ENCODE measurements around the gene RAC3.

Gene RAC3

GRCh38 chr17:82013772-82014321 is 17.6 kb upstream of the RAC3 start:
- DNase-seq, result no peak

GRCh38 chr17:82014432-82014831 is 17.0 kb upstream of the RAC3 start:
- DNase-seq, result no peak

GRCh38 chr17:82014971-82015310 is 16.5 kb upstream of the RAC3 start:
- no peak for DNase-seq

- no peak for DNase-seq
Measured at GRCh38 chr17:82015311-82015971, 16.0 kb upstream of the RAC3 start.

- DNase-seq, result no peak
Measured at GRCh38 chr17:82016061-82016874, 15.2 kb upstream of the RAC3 start.

GRCh38 chr17:82016875-82017459 is 14.5 kb upstream of the RAC3 start:
- no peak for DNase-seq

GRCh38 chr17:82017612-82018151 is 13.8 kb upstream of the RAC3 start:
- DNase-seq, result no peak

GRCh38 chr17:82018152-82018988 is 13.1 kb upstream of the RAC3 start:
- DNase-seq, result peak; percentile 64

- DNase-seq, result no peak
Measured at GRCh38 chr17:82018989-82019689, 12.3 kb upstream of the RAC3 start.

- peak; percentile 56 for DNase-seq
Measured at GRCh38 chr17:82019690-82020571, 11.5 kb upstream of the RAC3 start.

GRCh38 chr17:82020572-82021106 is 10.8 kb upstream of the RAC3 start:
- DNase-seq, result no peak

GRCh38 chr17:82021107-82021899 is 10.2 kb upstream of the RAC3 start:
- peak; percentile 53 for DNase-seq

- DNase-seq, result no peak
Measured at GRCh38 chr17:82021900-82022309, 9.6 kb upstream of the RAC3 start.

GRCh38 chr17:82022310-82022980 is 9.0 kb upstream of the RAC3 start, which contains the start of gene CENPX:
CENPX (minus strand) TSS chr17:82022878; CDS start chr17:82022861, 17 bp downstream.
- no peak for DNase-seq

- DNase-seq, result peak; percentile 100
Measured at GRCh38 chr17:82022981-82023446, 8.5 kb upstream of the RAC3 start, which contains the start of gene LRRC45. LRRC45 (plus strand) TSS chr17:82023305; CDS start chr17:82023644, 339 bp downstream.

- peak; percentile 53 for DNase-seq
Measured at GRCh38 chr17:82023447-82024241, 7.8 kb upstream of the RAC3 start.

GRCh38 chr17:82024859-82025258 is 6.6 kb upstream of the RAC3 start:
- no peak for DNase-seq
